HuH-7 (cell line): ENCODE data around the gene UBE3B.

Experiments used
- DNase-seq: peaks from one replicate; pipeline ENCODE4 v3.0.0; 2011; ENCODE audit warnings: low spot score

Gene UBE3B

DNA sequence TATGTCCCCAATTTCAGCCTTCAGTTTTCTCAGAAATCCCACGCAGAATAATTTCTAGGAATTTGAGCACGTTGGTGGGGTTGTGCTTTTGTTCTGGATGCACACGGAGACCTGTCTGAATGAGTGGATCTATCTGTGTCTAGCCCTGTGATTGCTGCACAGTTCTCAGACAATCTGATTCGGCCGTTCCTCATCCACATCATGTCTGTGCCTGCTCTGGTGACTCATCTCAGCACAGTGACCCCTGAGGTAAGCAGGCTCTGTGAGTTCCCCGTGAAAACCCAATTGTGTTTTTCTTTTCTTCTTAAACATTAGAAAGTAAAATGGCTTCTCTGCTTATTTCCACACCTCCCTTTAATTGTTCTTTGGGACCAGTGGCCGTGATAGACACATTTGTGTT, 20.2 kb downstream of the UBE3B start:
- DNase-seq, result no peak

DNA sequence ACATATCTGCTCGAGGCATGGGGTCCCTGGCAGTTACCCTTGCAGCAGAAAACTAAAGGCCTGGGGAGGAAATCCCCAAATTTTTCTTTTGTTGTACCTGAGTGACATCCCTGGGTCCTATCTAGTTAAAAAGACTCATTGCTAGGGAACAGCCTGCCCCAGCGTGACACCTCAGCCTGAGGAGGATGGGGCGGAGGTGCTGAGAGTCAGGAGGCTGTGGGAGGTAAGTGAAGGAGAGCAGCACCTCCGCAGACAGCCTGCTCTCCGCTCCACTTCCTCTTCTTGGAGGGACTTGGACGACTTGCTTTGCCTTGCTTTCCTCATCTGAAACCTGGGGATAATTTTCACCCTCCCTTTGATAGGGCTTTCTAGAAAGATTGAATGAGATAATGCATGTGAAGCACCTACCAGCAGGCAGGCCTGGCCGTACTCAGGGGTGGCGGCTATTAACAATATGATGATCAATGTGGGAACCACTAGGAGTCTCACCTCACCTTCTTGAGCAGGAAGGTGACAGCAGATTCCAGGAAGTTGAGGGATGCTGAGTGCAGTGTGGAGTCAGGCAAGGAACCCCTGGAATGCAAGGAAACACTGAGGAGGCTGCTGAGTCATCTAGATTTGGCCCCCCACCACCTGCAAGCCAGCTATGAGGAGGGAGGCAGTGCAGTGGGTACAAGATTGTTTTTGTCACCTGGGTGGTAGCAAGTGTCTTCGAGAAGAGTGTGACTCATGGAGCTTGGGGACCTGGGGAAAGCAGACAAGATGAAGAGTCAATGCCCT, 23.2 kb downstream of the UBE3B start:
- no peak for DNase-seq

DNA sequence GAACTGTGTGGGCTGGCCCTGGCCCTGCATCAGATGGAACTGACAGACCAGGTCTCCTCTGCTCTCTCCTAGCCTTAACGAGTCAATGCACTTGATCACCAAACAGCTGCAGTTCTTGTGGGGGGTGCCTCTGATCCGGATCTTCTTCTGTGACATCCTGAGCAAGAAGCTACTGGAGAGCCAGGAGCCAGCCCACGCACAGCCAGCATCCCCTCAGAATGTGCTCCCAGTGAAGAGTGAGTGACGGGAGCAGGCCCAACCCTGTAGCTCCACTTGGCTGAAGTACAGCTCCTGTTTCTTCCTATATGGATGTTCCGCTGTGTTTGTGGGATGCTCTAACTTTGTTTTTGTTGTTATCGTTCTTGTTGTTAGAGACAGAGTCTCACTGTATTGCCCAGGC, 23.9 kb downstream of the UBE3B start:
- no peak for DNase-seq

DNA sequence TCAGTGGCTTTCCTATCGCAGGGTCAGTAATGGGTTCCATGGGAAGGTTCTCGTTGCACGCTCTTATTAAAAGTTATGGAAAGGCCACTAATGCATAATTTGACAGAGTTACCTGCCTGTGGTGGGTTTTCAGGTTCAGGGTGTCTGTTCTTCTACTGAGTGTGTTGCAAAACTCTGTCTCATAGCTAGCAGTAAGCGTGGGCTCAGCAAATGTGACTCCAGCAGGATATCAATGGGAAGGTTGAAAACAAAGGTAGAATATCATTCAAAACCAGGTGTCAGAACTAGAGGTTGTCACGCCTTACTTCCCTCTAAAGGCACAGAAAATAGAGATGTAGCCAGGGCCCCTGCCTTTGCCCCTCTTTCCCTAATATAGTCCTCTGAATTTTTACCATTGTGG, 24.9 kb downstream of the UBE3B start:
- no peak for DNase-seq

DNA sequence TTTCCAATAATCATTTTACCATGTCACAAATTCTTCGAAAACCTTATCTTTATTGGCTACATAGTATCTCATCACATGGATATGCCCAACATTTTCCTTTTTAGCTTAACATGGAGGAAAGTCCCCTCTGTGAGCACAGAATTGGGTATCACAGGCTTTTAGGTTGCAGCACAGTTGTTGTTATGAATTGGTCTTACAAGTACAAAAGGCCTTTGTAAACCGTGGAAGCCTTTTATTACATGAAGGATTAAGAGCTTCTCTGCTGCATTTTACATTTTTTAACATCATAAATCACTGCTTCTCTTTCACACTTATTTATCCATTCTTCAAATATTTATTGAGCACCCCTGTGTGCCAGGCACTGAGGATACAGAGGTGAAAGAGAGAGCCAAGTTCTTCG, 26.2 kb downstream of the UBE3B start:
- no peak for DNase-seq

DNA sequence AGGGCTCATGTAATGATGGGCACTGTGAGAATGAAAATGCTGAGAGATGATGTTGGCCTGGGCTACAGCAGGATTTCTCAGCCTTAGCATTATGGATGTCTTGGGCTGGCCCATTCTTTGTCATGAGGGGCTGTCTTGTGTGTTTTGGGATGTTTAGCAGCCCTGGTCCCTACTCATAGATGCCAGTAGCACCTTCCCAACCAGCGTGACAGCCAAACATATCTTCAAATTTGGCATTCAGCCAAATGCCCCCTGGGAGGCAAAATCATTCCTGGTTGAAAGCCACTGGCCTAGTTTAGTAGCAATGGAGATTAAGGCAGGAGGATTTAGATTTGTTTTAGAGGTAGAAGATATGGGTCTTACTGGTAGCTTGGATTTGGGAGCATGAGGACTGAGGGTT, 26.6 kb downstream of the UBE3B start:
- DNase-seq, result no peak

DNA sequence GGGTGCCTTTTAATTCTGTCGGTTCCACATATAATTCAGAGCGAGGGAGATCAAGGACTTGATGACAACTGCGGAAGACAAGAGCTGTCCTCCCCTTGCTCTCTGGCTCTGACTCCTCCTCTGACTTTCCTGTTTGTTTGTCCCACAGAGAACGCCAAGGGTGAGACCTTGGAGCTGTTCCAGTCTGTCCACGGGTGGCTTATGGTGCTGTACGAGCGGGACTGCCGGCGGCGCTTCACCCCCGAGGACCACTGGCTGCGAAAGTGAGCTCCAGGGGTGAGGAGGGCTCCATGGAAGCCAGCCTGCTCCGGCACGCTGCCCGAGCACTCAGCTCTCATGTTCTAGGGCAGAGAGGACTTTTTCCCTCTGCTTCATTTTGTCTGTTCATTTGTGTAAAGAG, 32.8 kb downstream of the UBE3B start:
- no peak for DNase-seq

DNA sequence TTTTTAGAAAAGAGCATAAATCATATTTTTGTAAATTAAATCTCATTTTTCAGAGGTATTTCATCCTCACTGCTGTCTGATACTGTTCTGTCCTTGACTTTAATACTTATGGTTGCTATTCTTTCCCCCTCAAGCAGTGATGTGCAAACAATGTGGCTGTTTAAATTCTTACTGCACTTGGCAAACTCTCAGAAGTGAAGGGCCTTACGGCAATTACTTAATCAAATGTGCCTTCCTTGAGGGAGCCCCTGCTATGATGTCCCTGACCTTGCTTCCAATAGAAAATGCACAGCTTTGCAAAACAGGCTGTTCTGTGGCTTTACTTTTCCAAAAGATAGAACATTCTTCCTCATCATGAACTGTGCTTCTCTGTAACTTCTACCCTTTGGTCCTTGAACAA, 35.2 kb downstream of the UBE3B start:
- no peak for DNase-seq

DNA sequence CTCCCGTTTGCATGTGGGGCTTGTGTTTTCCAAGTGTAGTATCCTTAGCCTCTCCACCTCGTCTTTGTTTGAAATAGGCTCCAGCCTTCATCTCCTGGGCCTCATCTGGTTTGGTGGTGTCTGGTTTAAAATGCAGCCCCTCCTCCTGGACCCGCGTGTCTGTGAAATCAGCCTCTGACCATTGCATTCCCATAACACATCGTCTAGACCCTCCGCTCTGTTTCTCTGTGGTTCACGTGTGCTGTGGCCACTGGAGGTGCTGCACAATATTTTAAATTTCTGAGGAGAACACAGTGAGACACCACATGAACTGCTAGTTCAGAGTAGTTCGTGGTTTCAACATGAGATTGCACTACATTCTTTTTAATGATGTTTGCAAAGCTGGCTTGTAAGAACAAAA, 35.6 kb downstream of the UBE3B start:
- no peak for DNase-seq

DNA sequence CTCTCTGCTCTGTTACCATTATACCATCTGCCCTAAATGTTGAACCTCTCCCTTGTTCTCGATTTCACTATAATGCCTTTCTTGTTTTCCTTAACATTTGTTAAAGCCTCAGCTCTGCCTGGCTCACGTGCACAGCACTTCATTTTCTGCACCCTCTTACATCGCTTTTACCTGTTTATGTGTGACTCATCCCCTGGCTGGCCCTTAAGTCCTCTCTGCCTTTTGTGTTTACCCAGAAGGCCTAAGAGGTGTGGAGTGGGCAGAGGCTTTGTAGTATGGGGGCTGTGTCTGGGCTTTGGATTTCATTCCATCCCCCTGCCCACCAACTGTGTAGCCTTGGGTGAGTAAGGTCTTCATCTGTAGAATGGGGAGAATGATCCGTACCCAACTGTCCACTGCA, 36.5 kb downstream of the UBE3B start:
- no peak for DNase-seq

DNA sequence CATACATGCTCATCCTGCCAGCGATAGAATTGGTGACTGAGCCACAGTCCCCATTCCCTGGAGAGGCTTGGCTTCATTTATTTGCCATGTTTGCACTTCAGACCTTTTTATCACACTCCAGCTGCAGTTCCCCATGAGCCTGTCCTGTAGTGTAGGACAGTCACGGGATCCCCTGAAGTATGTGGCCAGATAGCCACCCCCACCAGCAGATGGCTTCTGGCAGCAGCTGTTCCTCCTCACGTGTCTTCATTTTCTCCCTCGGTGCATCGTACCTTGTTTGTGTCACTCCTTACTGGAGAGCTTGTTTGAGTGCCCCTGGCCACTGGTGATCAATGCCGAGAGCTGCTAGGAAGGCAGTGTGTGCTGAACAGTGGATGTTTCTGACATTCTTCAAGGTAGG, 40.2 kb downstream of the UBE3B start:
- no peak for DNase-seq

DNA sequence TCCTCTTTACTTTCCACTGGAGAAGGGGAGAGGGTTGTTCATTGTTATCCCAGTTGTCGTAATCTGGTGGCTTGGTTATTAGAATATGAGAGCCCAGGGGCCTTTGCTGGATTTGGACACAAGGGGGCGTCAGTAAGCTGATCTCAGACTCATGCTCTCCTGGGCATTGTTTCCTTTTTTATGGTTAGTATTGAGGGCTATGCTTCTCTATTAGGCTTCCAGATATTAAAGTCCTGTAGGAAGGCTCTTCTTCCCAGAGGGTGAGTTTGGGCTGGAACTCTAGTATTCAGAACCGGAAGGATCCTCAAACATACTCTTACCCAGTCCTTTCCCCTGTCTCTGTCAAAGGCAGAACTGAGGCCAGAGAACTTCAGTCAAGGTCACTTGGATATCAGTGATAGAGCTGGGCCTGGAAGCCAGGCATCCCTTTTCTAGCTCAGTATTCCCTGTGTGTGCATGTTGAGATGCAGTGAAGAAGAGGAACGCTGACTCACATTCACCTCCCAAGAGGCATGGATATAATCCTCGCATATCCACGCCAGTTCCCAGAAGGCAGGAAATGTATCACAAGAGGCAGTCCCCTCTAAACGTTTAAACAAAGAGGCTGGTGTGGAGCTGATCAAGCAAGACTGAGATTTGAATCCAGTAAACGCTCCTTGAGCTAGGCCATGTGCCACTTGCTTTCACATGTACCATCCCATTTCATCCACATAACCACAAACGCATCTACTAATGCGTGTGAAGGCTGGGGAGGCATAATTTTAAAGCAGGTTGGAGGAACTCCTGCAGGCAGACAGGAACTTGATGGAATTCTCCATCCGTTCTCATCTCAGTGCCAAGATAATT, 41.6 kb downstream of the UBE3B start:
- DNase-seq, result peak; percentile 81

DNA sequence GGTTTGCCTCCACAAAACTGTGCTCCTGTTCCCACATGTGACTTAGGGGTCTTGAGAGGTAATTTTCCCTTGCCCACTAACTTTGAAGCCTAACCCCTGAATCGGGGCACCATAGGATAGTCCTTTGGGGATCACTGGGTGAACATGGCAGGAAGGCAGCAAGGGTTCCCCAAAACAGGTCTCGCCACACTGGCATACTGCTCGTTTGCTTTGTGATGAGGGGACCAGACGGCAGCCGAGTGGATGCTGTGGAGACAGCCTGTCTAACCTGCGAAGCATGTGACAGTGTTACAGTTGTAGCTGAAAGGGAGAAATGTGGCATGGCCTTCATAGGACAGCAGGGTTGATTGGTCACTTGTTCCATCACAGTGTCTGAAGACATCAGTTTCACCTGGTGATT, 42.4 kb downstream of the UBE3B start:
- no peak for DNase-seq

DNA sequence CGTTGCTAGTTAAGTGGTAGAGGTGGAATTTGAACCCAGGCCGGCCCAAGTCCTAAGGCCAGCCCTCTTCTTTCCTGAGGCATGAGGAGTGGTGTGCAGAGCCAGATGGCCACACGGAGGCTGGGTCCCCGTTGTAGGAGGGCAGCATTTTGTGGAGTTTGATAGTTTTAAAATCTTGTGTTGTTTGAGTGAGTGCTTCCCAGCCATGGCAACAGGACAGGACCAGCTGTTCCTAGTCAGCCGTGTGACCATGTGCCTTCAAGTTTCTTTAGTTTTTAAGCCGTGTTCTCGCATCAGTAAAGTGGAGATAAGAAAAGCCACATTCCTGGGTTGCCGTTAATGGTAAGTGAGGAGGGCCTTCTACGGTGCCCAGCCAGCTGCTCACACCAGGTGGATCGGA, 44.4 kb downstream of the UBE3B start:
- DNase-seq, result no peak

DNA sequence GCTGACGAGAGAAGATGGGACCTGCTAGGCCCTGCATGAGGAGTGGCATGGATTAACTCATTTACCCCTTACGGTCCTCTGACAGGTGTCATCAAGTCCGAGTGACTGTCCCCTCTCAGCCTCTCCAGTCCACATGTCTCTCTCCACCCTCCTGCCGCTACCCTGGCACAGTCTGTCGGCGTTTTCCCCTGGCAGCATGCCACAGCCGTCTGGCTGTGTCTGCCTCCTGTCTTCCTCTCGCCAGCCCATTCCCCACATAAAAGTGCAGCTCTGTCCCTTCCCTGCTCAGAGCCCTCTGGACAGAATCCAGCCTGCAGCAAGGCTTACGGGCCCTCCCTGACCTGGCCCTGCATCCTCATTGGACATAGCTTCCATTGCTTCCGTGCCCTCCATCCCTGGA, 45.6 kb downstream of the UBE3B start:
- DNase-seq, result no peak

DNA sequence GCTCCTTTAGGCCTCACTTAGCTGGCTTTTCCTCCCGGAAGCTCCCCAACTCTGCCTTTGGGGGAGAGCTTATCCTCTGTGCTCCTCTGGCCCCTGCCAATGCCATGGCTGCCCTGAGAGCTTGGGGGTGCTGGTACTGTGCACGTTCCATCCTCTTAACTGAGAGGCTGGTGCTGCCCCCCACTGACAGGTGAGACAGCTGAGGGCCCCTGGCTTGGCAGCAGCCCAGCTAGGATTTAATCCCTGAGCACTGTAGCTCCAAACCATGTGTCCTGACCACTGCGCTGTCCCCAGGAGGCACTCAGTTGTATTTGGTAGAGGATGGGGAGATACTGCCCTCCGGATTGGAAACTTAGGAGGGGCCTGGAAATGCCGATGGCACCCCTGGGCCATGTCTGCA, 46.1 kb downstream of the UBE3B start:
- DNase-seq, result no peak

DNA sequence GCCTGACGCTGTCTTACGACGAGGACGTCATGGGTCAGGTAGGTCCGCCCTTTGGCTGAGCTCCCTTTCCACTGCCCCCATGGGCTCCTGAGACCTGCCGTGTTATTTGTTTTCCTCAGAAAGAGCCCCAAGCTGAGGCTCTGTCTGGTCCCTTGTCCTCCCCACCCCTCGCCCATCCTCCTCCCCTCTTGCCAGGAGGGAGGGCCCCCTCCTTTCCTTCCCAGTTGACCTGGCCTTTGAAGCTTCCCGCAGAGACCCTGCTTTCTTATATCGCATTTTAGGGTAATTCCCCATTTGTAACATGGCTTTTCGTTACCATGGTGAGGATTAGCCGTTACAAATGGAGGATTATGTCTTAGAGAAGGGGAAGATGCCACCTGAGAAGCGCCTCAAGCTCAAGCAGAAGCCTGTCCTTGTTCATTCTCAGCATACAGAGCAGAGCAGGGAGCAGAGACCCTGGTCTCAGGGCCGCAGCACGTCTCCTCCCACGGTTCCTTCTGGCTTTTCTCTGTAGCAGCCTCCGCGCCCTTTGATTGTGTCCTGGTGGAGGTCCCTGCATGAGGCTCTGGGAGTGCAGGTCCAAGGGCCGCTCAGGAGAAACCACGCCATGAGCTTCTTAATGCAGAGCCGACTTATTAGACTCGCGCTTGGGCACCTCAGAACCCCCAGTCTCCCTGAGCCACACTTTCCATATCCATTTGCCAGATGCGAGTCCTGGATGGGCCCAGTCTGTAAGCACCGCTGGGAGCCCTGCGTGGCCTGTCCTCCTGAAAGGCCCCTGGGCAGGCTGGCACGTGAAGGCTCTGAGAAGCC, 47.2 kb downstream of the UBE3B start:
- no peak for DNase-seq

DNA sequence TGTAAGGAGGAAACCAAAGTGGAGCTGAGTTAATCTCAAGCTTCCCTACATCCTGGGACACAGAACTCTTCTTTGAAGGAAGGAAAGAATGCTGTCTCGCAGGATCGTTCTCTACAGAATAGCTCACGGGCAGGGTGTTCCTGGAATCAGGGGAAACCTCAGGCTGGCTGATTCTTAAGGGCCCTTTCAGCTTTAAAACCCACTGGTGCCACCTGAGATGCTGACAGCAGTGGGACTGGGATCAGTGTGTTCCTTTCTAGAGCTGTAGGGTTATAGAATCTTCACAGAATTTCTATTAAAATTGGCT, 47.8 kb downstream of the UBE3B start:
- no peak for DNase-seq

DNA sequence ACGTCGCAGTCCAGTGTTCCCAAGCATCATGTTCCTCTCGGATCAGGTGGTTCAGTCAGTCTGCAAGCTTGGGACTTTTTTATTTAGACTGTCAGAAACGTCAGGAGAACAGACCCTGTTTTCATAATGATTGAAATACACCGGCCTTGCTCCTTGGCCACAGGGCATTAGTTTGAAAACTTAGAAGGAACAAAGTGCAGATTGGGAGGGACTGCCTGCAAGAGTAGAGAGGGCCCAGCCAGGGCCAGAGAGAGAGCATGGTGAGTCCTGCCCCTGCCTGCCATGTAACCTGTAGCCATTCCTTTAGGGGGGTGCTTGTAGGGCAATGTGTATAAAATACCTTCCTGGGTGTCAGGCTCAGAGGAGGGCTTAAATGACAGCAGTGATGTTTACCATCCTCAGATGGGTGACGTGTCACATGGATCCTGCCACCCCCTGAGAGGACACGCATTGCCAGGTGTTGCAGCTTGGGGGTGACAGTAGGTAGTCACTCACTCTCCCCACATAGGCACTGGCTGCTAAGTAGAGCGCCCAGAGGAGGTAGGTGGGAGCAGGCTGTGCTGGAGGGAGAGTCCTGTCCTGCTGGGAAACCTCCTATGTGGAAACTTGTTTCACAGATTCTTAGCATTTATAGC, 50.2 kb downstream of the UBE3B start:
- no peak for DNase-seq

DNA sequence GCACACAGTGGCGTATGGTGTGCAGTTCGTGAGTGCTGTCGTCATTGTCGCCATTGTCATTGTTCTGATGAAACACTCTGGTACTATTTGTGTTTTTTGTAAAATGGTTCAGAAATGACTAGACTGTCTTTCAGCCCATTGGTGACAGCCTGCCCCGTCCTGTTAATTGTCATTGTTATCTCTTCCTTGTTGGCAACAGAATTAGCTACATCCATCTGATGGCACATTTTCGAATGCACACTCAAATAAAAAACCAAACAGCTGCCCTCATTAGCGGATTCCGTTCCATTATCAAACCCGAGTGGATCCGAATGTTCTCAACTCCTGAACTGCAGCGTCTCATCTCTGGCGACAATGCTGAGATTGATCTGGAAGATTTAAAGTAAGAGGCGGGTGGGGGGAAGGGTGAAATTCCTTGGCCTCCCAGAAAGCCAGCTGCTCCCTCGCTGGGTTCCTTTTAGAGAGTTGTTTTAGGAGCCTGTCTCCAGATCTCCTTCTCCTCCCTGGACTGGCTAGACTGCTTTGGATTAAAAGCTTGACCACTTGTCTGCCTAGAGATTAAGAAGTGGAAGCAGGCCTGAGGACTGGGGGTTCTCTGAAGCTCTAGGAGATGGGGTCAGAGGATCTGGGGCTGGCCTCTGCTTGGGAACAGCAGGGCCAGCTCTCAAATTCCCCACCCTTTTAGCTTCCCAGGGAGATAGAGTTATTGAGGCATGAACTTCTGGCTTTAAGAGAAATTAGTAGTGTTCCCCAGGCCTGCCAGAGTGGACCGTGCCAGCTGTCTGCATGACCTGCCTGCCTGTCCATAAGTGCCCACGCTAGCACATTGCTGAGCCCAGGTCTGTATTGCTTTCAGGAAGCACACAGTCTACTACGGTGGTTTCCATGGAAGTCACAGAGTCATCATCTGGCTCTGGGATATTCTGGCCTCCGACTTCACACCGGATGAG, 52.5 kb downstream of the UBE3B start:
- no peak for DNase-seq

DNA sequence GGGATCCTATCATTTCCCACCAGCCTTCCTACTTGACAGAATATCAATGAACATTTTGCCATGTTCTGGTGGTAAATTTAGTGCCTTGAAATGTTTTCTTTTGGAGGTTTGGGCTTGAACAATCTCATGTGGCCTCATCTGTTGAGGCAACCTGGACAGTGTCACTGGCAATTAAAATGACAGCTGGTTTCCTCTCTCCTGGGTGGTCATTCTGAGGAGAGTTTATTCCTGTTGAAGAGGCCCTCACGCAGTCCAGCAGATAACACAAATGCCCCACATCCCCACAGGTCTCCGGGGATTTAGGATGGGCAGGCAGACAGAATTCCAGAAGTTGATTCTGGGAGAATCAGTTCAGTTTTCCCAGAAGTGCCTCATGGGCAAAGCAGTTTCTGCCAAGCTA, 54.0 kb downstream of the UBE3B start:
- no peak for DNase-seq
